HG02588 (cell line): ENCODE data around the gene MYO1C.
A peak's percentile ranks its signal among the peaks of the same experiment; 100 is the strongest.
"Not testable (repeated sequence)": the region's sequence is repeated elsewhere in the genome, so short reads cannot be mapped to it uniquely, and the experiment has no call there.

Experiments
- ATAC-seq: cut with Tn5 transposase; IDR thresholded peaks from one replicate; pipeline ENCODE4 v1.9.1; 2021; ENCODE audit warnings: mild to moderate bottlenecking, moderate library complexity; ENCODE audit not compliant: unreplicated experiment

Gene MYO1C

DNA sequence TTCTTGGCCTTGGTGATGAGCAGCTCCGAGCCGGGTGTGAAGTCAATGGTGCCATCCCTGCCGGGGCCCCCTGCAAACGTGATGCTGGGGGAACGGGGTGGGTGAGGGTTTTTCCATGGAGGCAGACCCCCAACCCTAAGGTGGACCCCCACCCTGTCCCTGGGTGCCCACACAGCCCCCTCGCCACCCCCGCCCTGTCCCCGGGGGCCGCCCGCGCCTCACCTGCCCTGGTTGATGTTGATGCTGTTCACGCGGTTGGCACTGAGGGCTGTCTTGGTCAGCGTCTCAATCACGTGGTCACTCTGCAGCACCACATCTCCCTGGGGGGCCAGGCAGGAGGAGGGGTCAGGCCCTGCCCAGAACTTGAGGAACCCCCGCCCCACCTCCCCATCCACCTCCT is 25.2 kb downstream of the MYO1C start:
- no peak for ATAC-seq

DNA sequence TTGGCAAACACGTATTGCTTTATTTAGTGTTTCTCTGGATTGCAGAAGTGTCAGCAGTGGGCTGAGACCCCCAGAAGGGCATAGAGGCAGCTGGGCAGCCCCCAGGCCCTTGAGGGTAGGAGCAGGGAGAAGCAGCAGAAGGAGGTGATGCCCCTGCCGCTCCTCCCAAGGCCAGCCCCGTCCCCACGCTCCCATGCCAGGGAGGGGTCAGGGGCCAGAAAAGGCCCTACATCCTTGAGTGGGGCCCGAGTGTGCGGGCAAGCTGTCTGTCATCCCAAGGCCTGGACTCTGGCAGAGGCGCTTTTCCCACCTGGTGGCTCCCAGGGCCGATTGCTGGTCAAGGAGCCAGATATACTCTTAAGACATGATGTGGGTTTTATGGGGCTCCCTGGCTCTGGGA is 28.3 kb downstream of the MYO1C start:
- ATAC-seq = no peak

DNA sequence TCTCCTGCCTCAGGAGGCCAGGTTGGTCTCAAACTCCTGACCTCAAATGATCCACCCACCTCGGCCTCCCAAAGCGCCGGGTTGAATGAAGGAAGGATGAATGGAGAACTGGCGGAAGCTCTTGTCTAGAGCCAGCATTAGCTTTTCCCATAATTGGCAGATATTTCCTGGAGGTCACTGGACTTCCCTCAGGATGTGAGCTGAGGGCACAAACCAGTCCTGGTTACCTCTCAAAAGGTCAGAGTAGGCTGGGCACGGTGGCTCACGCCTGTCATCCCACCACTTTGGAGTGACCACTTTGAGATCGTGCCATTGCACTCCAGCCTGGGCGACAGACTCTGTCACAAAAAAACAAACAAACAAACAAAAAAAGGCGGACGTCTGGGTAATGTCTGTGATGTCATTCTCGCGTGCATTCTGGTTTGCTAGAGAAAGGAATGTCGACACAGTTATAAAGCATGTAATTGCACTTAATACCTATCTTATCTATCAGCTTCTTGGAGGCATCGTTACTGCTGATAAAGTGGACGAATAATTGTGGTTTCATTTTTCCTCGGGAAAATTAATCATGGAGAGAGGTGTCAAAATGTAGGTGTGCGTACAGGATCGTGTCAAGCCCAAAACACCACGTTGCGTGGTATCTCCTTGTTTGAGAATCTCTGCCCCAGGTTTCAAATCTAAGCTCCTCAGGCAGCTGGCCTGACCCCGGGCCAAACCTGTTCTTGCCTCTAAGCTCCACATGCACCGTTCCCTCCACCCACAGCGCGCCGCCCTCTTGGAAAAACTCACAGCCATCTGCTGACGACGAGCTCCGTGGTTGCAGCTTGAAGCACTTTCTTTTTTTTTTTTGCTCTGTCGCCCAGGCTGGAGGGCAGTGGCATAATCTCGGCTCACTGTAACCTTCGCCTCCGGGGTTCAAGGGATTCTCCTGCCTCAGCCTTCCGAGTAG is 30.0 kb downstream of the MYO1C start:
- no peak for ATAC-seq

DNA sequence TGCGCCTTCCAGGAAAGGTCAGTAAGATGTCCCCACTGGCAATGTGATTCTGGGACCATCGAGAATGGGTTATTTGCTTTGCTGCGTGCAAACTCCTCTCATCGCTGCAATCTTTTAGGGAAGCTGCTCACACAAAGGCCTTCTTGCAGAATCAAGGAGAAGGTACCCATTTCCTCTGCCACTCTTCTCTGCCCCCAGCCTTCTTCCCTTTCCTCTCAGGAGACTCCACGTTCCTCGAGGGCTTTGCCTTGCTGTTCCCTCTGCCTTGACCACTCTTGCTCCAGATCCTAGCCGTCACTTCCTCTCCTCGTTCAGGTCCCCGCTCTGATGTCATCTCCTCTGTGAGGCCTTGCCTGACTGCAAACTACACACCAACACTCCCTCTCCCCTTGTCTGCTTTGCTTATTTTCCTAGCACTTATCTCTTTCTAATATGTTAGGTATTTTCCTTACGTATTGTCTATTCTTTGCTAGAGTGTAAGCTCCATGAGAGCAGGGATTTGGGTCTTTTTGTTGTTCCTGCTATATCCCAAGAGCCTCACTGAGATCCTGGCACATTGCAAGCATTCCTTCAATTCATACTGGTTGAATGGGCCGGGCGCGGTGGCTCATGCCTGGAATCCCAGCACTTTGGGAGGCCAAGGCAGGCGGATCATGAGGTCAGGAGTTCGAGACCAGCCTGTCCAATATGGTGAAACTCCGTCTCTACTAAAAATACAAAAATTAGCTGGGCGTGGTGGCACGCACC is 31.1 kb downstream of the MYO1C start:
- ATAC-seq = no peak

DNA sequence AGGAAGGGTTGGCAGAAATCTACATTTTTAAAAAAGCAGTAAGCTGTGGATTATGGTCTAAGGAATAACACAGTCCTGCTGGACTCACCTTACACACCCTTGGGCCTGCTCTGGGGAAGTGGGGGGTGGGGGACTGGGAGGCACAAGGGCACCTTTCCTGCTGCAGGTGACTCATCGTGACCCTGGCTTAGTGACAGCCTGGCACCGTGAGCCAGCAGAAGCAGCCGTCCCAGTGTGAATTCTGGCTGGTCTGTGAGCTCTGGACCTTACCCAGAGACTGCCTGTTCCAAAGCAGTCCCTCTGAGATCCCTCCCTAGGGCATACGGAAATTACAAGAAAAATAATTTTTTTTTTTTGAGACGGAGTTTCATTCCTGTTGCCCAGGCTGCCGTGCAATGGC is 32.3 kb downstream of the MYO1C start:
- no peak for ATAC-seq

DNA sequence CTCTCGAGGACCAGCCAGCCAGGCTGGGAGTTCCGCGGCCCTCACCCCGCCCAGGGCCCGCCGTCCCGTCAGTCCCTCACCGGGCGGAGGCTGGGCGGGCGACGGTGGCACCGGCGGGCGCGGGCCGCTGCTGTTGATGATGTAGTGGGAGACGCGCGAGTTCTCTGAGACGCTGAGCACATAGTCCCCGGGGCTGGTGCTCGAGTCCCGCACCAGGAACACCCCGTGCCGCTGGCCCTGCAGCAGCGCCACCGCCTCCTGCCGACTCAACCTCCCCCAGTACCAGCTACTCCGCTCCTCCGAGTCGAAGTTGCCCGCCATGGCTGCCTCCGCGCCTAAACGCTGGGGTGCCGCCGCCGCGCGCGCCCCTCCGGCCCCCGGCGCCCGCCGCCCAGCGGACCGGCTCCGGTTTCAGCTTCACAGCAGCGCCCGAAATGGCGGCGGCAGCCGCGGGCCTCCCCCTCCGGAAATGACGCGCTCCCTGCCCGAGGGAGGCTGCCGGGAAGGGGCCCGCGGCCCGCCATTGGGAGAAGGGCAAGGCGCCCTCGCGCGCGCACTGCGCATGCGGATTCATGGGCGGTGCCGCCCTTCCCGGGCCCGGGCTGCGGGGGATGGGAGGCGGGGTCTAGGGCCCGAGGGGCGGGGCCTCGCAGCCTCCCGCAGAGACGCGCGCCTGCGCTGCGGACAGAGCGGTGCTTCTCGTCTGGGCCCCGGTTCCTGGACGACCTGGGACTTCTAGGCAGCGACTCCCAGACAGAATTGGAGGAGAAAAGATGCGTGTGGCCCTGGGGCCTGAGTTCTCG is 36.5 kb downstream of the MYO1C start, which contains the start of gene CRK:
TSS of gene CRK (minus strand) at position 436 of the 803 bp plus-strand sequence. CDS start at position 321, 115 bp downstream.
- ATAC-seq = peak; percentile 76

DNA sequence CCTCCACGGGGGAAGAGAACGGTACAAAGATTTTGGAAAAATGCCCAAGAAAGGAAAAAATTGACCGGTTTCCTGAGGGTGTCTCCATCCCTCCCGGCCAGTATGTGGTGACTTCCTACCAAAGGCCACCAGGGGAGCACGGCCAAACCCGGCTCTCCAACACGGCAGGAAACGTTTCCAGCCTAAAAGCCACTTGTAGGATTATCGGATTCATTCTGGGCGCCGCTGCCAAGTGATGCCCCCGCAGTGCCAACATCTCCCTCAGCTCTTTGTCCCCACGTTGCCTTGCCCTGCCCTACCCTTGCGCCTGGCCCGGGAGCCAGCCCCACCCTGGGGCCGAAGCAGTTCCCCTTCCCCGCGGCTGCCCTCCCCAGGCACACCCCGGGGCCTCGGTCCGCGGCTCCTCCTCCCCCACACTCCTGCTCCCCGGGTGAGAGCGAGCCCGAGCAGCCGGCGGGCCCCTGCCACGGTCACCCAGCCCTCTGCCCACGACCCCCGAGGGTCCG is 37.1 kb downstream of the MYO1C start:
- peak; percentile 23 for ATAC-seq

DNA sequence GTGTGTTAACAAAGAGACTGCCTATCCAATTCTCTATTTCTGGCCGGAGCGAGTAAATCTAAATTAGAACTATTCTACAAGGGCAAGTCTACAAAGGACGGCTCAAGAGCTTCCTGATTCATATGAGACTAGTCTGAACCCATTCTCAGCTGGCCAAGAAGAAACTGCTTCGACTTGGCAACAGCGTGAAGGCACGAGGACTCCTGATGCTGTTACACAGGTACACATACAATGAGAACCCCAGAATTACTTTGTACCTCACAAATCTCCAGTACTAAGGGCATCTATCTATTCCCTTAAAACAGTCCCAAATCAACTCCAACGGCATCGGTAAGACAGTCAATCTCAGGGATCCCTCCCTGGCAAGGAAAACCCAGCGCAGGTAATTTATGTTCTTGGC is 37.9 kb downstream of the MYO1C start:
- no peak for ATAC-seq

DNA sequence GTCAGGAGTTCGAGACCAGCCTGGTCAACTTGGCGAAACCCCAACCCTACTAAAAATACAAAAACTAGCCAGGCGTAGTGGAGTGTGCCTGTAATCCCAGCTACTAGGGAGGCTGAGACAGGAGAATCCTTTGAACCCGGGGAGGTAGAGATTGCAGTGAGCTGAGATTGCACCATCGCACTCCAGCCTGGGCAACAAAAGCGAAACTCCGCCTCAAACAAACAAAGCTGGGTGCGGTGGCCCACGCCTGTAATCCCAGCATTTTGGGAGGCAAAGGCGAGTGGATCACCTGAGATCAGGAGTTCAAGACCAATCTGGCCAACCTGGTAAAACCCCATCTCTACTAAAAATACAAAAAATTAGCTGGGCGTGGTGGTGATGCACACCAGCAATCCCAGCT is 38.8 kb downstream of the MYO1C start:
- not testable (repeated sequence) for ATAC-seq

DNA sequence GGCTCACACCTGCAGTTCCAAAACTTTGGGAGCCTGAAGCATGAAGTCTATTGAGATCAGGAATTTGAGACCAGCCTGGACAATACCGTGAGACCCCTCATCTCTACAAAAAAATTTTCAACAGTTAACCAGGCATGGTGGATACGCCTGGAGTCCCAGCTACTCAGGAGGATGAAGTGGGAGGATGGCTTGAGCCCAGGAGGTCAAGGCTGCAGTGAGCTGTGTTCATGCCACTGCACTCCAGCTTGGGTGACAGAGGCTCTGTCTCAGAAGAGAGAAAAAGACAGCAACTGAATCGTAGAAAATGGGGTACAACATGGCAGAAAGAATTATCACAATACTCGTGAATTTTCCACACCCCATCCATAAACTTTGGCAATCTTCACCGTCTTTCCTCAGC is 39.6 kb downstream of the MYO1C start:
- no peak for ATAC-seq

DNA sequence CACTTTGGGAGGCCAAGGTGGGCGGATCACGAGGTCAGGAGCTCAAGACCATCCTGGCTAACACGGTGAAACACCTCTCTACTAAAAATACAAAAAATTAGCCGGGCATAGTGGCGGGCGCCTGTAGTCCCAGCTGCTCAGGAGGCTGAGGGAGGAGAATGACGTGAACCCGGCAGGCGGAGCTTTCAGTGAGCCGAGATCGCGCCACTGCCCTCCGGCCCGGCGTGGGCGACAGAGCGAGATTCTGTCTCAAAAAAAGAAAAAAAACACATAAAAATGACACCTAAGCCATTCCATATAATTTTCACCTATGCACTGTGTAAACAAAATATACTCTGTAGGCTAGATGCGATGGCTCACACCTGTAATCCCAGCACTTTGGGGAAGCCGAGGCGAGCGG is 42.2 kb downstream of the MYO1C start:
- ATAC-seq = not testable (repeated sequence)

DNA sequence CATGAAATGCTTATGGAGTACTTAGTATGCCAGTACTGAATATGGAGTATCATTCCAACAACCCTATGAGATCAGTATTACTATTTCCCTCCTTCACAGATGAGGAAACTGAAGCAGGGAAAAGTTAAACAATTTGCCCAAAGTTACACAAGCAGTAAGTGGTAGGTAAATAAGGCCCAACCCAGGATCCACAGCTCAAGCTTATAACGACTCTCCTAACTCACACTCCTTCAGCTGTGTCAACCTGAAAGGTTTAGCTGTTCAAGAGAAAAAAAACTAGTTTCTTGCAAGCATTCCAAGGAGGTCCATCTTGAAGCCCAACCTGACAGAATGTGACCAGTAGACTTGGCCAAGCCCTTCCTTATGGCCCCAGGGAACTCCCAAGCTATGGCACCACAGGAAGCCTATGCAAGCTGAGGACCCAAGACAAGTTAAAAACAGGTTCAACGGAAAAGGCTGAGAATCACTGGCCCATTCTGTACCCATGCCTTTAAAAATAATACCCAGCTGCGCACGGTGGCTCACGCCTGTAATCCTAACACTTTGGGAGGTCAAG is 43.0 kb downstream of the MYO1C start:
- ATAC-seq = no peak

DNA sequence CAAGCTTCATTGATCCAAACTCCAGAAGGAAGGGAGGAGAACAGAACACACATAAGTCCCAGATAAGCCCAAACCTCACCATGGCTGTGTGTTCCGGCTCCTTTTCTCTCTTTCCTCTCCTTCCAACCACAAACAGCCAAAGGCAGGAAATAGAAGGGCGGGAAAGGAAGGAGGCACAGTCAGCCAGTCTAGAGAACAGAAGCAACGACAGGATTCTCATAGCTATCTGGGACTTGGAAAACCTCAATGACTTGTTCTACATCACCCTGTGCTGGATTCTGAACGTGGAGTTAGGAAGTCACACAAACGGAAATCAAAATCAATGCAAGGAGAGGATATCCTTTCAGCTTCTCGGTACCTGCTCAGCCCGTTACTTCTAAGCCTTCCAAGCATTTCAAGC is 45.4 kb downstream of the MYO1C start:
- ATAC-seq = no peak

DNA sequence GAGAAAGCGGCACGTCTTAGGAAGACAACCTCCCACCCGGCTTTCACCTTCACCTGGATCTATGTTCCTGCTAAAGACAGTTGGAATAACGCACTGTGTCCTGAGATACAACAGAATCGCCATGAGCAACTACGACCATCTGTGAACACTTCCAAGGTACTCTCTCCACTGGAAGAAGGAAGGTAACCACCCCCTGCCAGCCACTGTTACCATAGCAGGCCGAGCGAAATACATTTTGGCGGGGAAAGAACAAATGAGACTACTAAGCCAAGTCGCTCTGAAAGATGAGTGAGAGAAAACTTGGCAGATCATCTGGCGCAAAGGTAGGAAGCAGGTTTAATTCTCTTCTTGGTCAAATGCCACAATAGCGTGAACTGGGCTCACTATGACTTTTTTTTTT is 46.3 kb downstream of the MYO1C start:
- ATAC-seq = no peak

DNA sequence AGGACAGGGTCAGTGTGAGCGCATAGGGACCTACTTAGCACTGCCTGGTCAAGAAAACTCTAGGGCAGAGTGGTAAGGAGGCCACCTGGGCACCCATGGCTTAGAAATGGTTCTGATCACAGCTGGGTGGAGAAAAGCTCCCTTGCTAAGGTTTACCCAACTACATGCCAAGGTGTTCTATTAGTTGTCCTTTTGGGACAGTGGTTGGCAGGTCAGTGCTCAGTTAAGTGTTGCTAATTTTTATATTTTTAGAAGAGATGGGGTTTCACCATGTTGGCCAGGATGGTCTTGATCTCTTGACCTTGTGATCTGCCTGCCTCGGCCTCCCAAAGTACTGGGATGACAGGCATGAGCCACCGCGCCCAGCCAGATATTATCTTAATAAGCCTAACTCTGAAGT is 46.8 kb downstream of the MYO1C start:
- ATAC-seq = not testable (repeated sequence)

DNA sequence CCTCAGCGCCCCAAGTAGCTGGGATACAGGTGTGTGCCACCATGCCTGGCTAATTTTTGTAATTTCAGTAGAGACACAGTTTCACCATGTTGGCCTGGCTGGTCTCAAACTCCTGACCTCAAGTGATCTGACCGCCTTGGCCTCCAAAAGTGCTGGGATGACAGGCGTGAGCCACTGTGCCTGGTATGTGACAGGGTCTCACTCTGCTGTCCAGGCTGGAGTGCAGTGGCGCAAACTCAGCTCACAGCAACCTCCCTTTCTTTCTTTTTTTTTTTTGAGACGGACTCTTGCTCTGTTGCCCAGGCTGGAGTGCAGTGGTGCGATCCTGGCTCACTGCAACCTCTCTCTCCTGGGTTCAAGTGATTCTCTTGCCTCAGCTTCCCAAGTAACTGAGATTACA is 49.8 kb downstream of the MYO1C start:
- ATAC-seq = not testable (repeated sequence)

DNA sequence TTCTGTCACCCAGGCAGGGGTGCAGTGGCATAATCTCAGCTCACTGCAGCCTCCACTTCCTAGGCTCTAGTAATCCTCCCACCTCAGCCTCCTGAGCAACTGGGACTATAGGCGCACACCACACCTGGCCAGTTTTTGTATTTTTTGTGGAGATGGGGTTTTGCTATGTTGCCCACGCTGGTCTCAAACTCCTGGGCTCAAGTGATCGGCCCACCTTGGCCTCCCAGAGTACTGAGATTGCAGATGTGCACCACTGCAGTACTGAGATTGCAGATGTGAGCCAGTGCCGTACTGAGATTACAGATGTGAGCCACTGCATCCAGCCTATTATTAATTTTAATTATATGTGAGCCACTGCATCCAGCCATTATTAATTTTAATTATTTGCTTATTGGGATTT is 50.3 kb downstream of the MYO1C start:
- ATAC-seq = no peak

DNA sequence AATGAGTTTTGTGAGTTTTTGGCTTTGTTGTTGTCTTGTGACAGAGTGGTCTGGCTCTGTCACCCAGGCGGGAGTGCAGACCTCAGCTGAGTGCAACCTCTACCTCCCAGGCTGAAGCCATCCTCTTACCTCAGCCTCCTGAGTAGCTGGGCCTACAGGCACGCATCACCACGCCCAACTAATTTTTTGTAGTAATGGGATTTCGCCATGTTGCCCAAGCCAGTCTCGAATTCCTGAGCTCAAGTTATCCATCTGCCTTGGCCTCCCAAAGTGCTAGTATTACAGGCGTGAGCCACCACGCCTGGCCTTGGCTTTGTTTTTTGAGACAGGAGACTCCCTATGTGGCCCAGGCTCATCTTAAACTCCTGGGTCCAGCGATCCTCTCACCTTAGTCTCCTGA is 51.6 kb downstream of the MYO1C start:
- ATAC-seq = no peak

DNA sequence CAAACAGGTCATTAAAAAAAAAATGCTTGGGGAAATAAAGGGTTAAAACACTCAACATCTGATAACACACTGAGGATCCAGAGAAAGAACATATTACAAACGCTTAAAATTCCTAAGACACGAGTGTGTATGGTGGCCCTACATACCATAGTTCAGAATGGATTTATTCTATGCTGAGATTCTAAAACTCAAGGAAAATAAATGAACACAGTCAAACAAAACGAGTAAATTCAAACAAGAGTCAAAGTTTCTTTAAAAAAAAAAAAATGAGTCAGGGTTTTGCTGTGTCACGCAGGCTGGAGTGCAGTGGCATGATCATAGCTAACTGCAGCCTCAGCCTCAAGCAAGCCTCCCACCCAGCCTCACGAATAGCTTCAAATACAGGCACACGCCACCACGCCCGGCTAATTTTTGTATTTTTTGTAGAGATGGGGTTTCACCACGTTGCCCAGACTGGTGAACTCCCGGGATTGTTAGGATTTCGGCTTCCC is 53.8 kb downstream of the MYO1C start:
- ATAC-seq = no peak

DNA sequence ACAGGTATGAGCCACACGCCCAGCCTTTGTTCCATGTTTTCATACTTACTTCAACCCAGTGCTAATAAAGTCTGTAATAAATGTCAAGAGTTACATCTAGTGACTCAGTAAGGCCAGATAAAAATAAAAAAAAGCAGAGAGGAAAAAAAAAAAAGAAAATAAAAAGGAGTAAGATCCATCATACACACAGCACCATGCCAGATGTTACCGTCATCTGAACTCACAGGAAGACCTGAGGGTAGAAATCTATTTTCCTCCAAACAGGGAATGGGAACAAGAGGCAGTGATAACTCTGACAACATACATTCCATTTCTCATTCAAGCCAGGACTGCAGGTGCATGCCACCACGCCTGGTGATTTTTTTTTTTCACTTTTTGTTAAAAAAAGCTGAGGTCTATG is 57.2 kb downstream of the MYO1C start:
- ATAC-seq = no peak
